Measurements from ENCODE around the gene ICAM3.
"Not testable (repeated sequence)": the region's sequence is repeated elsewhere in the genome, so short reads cannot be mapped to it uniquely, and the experiment has no call there.

The ICAM3 gene

DNA sequence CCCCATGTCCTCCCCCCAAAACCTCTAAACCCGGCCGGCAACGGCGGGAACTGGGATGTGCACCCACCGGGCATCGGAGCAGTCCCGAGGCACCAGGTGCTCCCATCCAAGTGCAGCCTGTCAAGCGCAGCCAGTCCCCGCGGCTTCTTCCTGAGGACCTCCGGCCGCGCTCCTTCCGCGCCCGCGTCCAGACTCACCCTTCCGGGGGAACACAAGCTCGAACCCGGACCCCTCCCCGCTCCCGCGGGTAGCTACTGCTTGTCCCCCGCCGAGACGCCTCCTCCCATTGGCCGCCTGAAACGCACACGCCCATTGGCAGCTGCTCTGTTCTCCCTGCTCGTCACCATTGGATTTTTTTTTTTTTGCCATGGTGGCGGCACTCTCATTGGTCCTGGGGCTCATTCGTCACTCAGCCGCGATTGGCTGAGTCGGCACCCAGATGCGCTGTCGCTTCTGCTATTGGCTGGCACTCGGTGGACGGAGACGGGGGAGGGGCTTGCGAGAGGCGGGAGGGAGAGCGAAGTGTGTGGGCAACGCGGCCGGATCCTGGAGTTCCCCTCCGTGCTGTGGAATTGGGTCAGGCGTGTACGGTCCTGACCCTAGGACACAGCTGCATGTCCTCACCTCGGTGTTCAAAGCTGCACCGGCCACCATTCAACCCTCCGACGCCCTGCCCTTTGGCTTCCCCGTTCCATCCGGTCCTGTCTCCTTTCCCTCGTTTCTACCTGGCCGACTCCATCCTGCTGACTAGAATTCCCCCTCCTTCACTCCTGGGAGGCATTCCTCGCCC lies 41.1 kb upstream of the ICAM3 start, which contains the start of gene TYK2:
Gene TYK2 (minus strand): TSS at position 260 of the 790 bp plus-strand sequence. CDS start 2,166 bp downstream, outside the sequence.
- Histone ChIP-seq H4K20me1 (ENCODE audit: insufficient read depth) (no peaks in the 10 kb centered on the region), H3K4me2 (peak within 1 kb of the TSS; percentile 94), H2AFZ (ENCODE audit: low read depth) (peak within 1 kb of the TSS; percentile 99), H3K79me2 (ENCODE audit: insufficient read depth, low read depth) (peaks cover 17% of the 10 kb centered on the region; the same call in 1 of the 2 replicates), H3K9ac (peak within 1 kb of the TSS; percentile 79), H3K4me1 (ENCODE audit: low read depth, poor library complexity, severe bottlenecking) (peaks cover 13% of the 10 kb centered on the region), H3K36me3 (ENCODE audit: insufficient read depth) (no peaks in the 10 kb centered on the region), H3K27me3 (ENCODE audit: insufficient read depth, low read depth) (no peaks in the 10 kb centered on the region), H3K27ac (peak within 1 kb of the TSS; percentile 57), H3K4me3 (IDR thresholded peaks at IDR 0.05; ENCODE audit: insufficient read depth, low read depth, low read length) (no peak within 1 kb of the TSS)
- TF ChIP-seq, protein P1, sequence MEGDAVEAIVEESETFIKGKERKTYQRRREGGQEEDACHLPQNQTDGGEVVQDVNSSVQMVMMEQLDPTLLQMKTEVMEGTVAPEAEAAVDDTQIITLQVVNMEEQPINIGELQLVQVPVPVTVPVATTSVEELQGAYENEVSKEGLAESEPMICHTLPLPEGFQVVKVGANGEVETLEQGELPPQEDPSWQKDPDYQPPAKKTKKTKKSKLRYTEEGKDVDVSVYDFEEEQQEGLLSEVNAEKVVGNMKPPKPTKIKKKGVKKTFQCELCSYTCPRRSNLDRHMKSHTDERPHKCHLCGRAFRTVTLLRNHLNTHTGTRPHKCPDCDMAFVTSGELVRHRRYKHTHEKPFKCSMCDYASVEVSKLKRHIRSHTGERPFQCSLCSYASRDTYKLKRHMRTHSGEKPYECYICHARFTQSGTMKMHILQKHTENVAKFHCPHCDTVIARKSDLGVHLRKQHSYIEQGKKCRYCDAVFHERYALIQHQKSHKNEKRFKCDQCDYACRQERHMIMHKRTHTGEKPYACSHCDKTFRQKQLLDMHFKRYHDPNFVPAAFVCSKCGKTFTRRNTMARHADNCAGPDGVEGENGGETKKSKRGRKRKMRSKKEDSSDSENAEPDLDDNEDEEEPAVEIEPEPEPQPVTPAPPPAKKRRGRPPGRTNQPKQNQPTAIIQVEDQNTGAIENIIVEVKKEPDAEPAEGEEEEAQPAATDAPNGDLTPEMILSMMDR (conservative IDR thresholded peaks at IDR 0.05; ENCODE audit: low read depth, low read length), result no peak

DNA sequence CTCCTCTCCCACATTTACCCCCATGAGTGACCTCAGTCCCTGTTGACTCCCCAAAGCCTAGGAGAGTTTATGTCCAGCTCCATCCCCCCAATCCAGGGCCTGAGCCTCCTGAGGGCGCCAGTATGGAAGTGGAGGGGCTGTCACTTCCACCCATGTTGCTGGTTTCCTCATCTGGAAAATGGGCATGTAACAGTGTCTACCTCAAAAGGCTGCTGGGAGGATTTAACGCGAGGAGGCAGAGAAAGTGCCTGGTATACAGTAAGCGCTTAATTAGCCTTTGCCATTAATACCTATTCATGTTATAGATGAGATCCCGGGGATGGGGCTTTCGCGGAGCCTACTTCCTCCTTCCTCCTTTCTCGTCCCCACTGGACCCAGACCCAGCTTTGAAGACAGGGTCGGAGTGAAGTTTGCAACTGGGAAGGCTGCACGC lies 40.5 kb upstream of the ICAM3 start:
- Histone ChIP-seq H4K20me1 (ENCODE audit: insufficient read depth) (no peaks in the 10 kb centered on the region), H3K4me2 (peak overlapping the region; percentile 94), H3K27ac (peak overlapping the region; percentile 49), H3K79me2 (ENCODE audit: insufficient read depth, low read depth) (peaks cover 17% of the 10 kb centered on the region; the same call in 1 of the 2 replicates), H3K4me3 (IDR thresholded peaks at IDR 0.05; ENCODE audit: insufficient read depth, low read depth, low read length) (no peak overlapping the region), H3K9ac (peak overlapping the region; percentile 79), H3K27me3 (ENCODE audit: insufficient read depth, low read depth) (no peaks in the 10 kb centered on the region), H2AFZ (ENCODE audit: low read depth) (peak overlapping the region; percentile 99), H3K36me3 (ENCODE audit: insufficient read depth) (no peaks in the 10 kb centered on the region), H3K4me1 (ENCODE audit: low read depth, poor library complexity, severe bottlenecking) (peaks cover 13% of the 10 kb centered on the region)
- TF ChIP-seq, protein P1 (conservative IDR thresholded peaks at IDR 0.05; ENCODE audit: low read depth, low read length), result no peak

DNA sequence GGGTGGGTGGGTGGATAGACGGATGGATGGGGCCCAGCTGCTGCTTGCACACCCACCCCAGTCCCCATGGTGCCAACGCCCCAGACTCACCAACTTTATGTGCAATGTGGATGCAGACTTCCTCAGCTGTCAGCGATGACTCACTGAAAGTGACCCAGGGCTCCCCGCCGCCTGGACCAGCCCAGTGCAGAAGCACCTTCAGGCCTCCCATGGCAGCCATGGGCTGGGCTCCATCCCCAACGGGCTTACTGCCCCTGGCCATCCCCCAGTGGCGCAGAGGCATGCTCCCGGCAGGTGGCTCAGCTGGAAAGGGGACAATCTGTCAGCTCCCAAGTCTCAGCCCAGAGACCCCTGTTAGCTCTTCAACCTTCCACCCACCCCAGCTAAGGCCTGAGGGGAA lies 38.7 kb upstream of the ICAM3 start:
- Histone ChIP-seq H3K27me3 (ENCODE audit: insufficient read depth, low read depth) (no peaks in the 10 kb centered on the region), H3K36me3 (ENCODE audit: insufficient read depth) (no peaks in the 10 kb centered on the region), H3K4me1 (ENCODE audit: low read depth, poor library complexity, severe bottlenecking) (peaks cover 13% of the 10 kb centered on the region), H3K27ac (no peak overlapping the region), H3K4me2 (no peak overlapping the region), H4K20me1 (ENCODE audit: insufficient read depth) (no peaks in the 10 kb centered on the region), H3K79me2 (ENCODE audit: insufficient read depth, low read depth) (peaks cover 17% of the 10 kb centered on the region; the same call in 1 of the 2 replicates), H2AFZ (ENCODE audit: low read depth) (no peak overlapping the region), H3K4me3 (IDR thresholded peaks at IDR 0.05; ENCODE audit: insufficient read depth, low read depth, low read length) (no peak overlapping the region), H3K9ac (no peak overlapping the region)
- TF ChIP-seq, protein P1 (conservative IDR thresholded peaks at IDR 0.05; ENCODE audit: low read depth, low read length), result no peak

DNA sequence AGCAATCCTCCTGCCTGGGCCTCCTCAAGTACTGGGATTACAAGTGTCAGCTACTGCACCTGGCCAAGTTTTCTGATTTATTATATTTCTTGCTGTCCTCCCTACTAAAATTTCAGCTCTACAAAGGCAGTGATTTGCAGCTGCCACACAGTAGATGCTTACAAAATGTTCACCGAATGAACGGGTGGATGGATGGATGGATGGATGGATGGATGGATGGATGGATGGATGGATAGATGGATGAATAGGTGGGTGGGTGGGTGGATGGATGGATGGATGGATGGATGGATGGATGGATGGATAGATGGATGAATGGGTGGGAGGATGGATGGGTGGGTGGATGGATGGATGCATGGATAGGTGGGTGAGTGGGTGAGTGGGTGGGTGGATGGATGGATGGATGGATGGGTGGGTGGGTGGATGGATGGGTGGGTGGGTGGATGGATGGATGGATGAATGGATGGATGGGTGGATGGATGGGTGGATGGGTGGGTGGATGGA lies 37.8 kb upstream of the ICAM3 start:
- not testable (repeated sequence) for H3K4me2 ChIP-seq; H3K27me3 ChIP-seq (ENCODE audit: insufficient read depth, low read depth); H3K27ac ChIP-seq; H3K36me3 ChIP-seq (ENCODE audit: insufficient read depth); H3K4me3 ChIP-seq (IDR thresholded peaks at IDR 0.05; ENCODE audit: insufficient read depth, low read depth, low read length); H2AFZ ChIP-seq (ENCODE audit: low read depth); H4K20me1 ChIP-seq (ENCODE audit: insufficient read depth); H3K9ac ChIP-seq
- Histone ChIP-seq H3K79me2 (ENCODE audit: insufficient read depth, low read depth) (peaks cover 17% of the 10 kb centered on the region; the same call in 1 of the 2 replicates), H3K4me1 (ENCODE audit: low read depth, poor library complexity, severe bottlenecking) (peaks cover 10% of the 10 kb centered on the region)

DNA sequence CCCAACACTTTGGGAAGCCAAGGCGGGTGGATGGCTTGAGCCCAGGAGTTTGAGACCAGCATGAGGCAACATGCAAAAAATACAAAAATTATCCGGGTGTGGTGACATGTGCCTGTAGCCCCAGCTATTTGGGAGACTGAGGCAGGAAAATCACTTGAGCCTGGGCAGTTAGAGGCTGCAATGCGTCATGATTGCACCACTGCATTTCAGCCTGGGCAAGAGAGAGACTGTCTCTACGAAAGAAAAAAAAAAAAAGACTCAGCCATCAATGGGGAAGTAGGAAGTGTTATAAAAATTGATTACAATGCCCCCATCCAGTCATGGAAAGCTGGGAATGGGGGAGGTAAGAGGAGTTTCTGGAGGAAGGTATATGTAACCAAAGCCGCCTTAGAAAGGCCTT lies 35.5 kb upstream of the ICAM3 start:
- Histone ChIP-seq H3K4me2 (no peak overlapping the region), H4K20me1 (ENCODE audit: insufficient read depth) (no peaks in the 10 kb centered on the region), H3K27ac (no peak overlapping the region), H3K4me1 (ENCODE audit: low read depth, poor library complexity, severe bottlenecking) (peaks cover 4% of the 10 kb centered on the region), H3K36me3 (ENCODE audit: insufficient read depth) (no peaks in the 10 kb centered on the region), H2AFZ (ENCODE audit: low read depth) (no peak overlapping the region), H3K79me2 (ENCODE audit: insufficient read depth, low read depth) (peaks cover 12% of the 10 kb centered on the region; the same call in 1 of the 2 replicates), H3K27me3 (ENCODE audit: insufficient read depth, low read depth) (no peaks in the 10 kb centered on the region), H3K4me3 (IDR thresholded peaks at IDR 0.05; ENCODE audit: insufficient read depth, low read depth, low read length) (no peak overlapping the region), H3K9ac (no peak overlapping the region)
- TF ChIP-seq, protein P1 (conservative IDR thresholded peaks at IDR 0.05; ENCODE audit: low read depth, low read length), result no peak
